Colon (tissue), 2 donors: Measurements from ENCODE around the gene MTRF1.

Source experiments
- FAIRE-seq: peaks from 2 replicates; lab custom pipeline; 2012; peaks lifted over from hg19 to GRCh38; lab: Jason Lieb, UNC
- donor health status: control.
- donor health status: control.

MTRF1 gene, protein sequence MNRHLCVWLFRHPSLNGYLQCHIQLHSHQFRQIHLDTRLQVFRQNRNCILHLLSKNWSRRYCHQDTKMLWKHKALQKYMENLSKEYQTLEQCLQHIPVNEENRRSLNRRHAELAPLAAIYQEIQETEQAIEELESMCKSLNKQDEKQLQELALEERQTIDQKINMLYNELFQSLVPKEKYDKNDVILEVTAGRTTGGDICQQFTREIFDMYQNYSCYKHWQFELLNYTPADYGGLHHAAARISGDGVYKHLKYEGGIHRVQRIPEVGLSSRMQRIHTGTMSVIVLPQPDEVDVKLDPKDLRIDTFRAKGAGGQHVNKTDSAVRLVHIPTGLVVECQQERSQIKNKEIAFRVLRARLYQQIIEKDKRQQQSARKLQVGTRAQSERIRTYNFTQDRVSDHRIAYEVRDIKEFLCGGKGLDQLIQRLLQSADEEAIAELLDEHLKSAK

GRCh38 chr13:41263261-41263971 is at the start of gene MTRF1:
Gene MTRF1, minus strand, starts transcription at chr13:41263576. Its CDS starts 2,669 bp downstream, at chr13:41260907.
- FAIRE-seq: no peak

GRCh38 chr13:41313117-41313516 is 49.7 kb upstream of the MTRF1 start:
- no peak for FAIRE-seq

DNA sequence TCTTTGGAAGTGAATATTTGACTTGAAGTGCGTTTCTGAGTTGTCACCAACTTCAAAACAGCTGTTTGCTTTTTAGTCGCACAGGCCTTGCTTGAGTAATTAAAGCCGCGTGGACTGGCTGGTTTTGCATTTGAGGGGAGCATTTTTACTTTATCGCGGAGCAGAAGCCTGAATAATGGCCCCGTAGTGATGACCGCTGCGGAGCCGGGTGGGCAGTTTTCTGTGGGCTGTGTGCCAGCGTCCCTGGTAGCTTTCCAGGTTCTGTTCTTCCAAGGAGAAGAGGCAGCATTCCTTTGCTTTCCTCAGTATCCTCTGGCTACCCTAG is 48.8 kb upstream of the MTRF1 start:
- no peak for FAIRE-seq

DNA sequence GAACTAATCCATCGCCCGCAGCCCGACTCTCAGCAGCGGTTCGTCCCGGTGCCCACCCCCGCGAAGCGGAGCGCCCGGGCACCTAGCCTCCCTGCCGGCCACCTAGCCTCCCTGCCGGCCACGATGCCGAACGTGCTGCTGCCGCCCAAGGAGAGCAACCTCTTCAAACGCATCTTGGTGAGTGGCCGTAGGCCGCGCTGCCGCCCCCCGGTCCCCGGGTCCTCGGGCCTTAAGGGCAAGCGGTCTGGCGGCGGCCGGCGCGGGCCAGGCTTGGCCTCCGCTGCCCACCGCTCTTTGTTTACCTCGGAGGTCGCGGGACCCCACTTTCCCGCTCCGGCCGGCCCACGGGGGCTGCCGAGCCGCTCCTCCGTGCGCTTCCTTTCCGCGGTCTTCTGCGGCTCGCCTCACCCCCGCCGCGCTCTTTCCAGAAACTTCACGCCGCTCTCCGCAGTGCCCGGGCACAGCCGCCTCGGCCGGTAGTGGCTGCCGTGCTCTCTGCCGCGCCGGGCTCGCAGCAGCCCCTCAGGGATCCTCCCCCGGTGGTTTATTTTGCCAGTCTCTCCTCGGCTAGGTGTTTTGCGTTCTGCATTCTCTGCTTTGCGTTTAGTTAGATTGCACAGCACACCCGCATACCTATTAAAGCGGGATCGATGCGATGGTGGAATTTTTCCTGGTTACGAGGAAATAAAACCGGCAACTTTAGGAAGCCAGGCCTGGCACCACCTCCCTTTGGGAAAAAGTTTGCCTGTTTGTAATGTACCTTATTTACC is 48.2 kb upstream of the MTRF1 start:
- no peak for FAIRE-seq

GRCh38 chr13:41310963-41311405 is 47.6 kb upstream of the MTRF1 start, which contains the start of gene NAA16:
Gene NAA16, plus strand, starts transcription at chr13:41311267. Its CDS starts 262 bp downstream, at chr13:41311529.
- no peak for FAIRE-seq

DNA sequence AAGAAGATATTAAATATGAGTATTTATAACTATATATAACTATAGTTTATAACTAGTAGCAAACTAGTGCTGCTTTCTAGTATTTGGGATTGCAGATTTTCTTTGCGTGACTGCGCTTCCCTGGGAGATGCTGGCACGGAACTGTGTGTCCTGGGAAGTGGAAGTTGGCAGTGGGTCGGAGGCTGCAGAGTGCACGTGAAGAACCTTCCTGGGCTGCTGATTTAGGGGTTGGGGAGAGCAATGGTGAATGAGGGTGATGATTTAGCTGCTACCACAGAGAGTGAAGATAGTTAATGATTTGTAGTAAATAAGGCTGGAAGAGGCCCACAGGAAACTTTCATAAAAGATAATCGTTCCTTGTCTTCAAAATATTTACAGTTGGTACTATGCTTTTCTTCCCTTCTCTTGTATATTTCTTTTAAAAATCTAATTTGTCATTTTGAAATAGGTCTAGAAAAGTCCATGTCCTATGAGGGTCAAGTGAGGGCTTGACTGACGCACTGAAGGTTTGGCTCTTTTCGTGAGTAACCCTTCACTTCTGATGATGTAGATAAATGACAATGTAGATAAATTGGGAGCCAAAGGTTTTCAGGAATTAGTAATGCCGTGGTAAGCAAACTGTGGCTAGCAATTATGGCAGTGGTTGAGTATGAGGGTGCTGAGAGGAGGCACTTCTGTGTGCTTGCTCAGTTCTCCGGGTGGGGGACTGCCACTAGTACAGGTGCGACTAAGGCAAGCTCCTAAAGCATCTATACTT is 44.7 kb upstream of the MTRF1 start:
- no peak for FAIRE-seq

DNA sequence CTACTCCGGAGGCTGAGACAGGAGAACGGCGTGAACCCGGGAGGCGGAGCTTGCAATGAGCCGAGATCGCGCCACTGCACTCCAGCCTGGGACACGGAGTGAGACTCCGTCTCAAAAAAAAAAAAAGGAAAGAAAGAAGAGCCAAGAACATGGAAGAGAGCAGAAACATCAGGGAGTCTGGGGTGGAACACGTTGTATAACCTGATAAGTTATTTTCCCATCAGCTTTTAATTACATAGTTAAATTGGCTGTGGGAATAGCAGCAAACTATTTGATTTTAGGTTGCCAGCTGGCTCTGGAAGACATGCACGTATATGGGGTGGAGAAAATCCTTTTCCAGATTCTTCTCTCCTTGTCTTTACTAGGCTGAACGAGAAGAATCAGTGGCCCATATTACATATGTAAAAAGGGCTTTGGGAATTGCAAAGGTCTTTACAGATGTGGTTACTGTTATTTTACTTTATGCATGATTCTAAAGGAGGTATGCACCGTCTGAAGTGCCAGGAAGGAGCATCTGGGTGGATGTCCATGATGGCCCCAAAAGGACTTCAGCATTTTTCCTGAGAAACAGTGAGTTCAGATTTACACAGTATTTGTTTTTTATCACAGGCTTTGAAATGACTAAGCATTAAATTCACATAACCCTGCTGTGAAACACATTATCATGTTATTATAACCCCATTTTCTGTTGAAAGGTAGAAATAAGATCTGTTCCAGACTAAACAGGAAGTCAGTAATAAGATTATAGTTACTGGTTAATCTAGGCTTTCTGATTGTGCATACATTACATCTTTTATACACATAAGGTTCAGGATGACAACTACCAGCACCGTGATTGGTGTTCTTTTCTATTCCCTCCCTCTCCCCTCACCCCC is 43.1 kb upstream of the MTRF1 start:
- no peak for FAIRE-seq

DNA sequence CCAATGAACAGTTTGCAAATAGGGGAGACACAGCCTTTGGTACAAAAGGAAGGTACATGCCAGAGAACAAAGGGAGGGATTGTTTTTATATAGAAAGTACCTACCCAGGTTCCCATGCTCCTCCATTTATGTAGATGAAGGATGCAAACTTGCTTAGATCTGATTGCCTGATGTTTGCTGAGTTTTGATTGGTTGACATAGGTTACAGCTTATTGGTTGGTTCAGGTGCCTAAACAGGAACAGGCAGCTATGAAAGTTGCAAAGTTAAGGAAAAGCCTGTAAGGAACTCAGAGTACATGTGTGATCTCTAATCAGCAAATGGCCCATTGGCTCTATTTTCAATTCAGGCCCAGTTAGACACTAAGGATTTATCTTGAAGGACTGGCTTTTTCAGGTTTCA is 41.2 kb upstream of the MTRF1 start:
- FAIRE-seq: no peak

- no peak for FAIRE-seq
Observed at GRCh38 chr13:41302743-41303142, 39.4 kb upstream of the MTRF1 start.

- no peak for FAIRE-seq
Observed at GRCh38 chr13:41299316-41300094, 36.1 kb upstream of the MTRF1 start.

GRCh38 chr13:41296879-41297646 is 33.7 kb upstream of the MTRF1 start:
- FAIRE-seq: no peak

DNA sequence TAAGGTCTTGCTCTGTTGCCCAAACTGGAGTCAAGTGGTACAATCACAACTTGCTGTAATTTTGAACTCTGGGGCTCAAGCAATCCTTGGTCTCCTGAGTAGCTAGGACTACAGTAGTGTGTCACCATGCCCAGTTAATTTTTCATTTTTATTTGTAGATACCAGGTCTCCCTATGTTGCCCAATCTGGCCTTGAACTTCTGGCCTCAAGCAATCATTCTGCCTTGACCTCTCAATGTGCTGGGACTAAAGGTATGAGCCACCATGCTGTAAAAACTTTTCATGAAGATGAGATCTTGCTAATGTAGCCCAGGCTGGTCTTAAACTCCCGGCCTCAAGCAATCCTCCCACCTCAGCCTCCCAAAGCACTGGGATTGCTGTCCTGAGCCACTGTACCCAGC is 32.6 kb upstream of the MTRF1 start:
- no peak for FAIRE-seq

DNA sequence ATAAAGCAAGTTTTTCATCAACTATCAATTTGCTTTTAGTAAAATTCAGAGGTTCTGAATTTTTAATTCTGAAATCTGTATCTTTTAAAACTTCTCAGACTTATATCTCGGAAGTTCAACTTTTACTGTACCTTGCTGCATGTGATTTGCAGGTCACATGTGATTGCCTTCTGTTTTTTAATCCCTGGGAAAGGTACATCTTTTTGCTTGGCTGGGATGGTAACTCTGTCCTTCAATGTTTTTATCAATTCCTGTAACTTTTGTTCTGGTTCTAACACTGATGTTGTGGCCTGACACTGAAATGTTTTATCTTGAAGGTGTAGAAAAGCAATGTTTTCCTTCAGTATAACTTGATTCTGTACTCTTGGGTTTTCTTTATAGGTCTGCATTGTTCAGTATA is 31.5 kb upstream of the MTRF1 start:
- FAIRE-seq: no peak

GRCh38 chr13:41293272-41293671 is 29.9 kb upstream of the MTRF1 start:
- no peak for FAIRE-seq

DNA sequence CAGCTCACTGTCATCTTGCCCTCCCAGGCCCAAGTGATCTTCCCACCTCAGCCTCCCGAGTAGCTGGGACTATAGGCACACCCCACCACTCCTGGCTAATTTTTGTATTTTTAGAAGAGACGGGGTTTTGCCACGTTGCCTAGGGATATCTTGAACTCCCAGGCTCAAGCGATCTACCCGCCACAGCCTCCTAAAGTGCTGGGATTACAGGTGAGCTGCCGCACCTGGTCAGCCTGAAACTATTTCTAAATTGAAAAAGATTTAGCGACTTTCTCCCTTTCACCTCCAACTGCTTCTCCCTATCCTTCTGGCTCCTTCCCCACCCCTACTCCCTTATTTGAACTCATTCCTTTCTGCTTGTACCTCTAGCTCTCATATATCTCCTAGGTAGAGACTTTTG is 27.9 kb upstream of the MTRF1 start:
- no peak for FAIRE-seq

DNA sequence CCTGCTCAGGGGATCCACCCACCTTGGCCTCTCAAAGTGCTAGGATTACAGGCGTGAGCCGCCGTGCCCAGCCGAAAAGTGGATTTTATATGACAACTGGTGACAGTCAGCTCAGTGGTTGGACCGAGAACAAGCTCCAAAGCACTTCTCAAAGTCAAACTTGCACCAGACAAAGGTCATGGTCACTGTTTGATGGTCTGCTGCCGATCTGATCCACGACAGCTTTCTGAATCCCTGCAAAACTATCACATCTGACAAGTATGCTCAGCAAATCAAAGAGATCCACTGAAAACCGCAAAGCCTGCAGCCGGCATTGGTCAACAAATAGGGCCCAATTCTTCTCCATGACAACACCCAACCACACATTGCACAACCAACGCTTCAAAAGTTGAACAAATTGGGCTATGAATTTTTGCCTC is 26.1 kb upstream of the MTRF1 start:
- no peak for FAIRE-seq

DNA sequence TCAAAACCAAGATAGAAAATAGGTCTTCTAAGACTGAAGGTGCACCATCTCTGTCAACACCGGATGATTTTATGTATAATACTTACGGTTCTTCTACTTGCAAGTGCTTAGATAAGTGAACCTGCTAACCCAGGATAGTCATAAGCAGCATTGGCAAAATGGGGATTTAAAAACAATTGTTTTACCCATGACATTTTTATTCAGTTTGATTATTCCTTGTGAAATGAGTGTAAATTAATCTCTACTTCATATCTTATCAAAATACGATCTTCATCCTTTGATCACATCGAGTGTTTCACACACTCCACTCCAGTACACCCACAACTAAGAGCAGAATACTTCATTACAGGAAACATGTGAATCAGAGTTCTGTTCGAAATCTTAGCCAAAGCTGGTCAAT is 23.0 kb upstream of the MTRF1 start:
- no peak for FAIRE-seq

GRCh38 chr13:41284512-41285288 is 21.3 kb upstream of the MTRF1 start:
- FAIRE-seq: no peak
